Right forelimb (tissue), 1 donor: ENCODE data around the gene ITGA6.
A peak's percentile ranks its signal among the peaks of the same experiment; 100 is the strongest.

Source experiments
- DNase-seq: peaks from one replicate; pipeline ENCODE4 v3.0.0-alpha.2; 2018

The ITGA6 gene

DNA sequence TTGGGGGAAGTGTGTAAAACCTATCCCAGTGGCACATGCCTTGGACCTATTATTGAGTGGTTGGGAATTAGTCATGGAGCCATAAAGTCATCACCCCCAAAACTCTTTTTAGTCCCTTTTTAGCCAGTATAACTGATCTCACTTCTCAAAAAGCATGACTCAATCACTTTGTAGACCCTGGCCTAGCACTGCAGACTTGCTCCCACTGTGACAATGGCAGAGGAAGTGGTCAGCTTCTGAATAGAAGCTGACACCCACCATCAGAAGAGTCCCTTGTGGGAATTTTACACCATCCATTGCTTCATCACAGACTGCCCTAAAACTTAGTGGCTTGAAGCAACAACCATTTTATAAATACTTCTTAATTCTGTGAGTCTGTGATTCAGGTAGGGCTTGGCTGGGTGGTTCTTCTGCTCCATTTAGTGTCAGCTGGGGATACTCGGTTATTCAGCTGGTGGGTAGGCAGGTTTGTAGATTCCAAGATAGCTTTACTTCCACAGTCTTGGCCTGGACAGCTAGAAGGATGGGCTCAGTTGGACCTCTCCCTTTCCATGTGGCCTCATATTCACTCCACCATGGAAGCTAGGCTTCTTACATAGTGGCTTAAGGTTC, 10.8 kb upstream of the ITGA6 start:
- DNase-seq: no peak

DNA sequence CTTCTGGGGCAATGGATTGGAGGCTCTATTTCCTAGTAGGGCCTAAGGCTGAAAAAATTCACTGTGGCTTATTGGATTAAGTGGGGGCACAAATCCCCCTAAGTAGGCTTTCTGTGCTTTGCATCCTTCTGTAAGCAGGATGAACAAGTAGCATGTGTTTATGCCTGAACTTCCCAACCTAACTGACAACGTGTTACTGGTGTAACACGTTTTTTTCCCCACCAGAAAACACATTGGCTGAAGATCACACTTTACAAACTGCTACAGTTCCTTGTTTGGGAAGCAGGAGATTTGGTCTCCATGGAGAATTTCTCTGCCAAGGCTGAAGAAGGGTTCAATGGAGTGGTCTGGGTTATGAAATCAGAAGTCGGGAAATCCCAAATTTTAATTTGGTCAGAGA, 7.2 kb upstream of the ITGA6 start:
- DNase-seq: no peak

DNA sequence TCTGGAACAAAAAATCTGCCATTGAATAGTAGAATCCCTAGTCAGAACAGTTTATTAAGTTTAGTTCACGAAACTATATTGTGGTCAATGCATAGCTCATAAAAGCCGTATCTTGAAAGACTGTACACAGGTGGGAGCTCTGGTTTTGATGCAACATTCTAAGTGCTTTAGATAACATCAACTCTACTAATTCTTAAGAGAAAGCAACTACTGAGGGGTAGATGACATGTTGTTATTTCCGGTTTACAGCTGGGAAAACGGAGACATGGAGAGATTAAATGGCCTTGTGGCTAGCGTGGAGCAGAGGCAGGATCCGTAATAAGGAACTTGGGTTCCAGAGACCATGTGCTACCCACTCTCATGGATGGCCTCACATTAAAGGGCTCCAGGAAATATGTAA, 4.2 kb upstream of the ITGA6 start:
- DNase-seq: no peak

DNA sequence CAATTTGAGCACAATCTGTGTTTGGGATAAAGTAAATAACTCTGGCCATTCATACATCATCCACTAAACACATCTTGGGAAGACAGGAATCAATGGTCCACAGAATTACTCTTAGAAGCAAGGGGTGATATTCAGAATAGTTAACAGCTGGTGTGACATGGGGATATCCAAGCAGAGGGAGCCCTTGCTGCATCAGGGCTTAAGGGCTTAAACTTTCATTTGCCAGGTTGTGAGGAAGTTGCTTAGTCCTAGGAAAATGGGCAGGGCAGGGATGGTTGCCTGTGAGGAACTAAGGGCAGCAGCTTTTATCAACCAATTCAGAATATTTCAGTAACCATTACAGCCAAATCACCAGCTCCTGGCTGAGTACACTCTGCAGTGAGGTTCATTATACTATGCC, 2.0 kb upstream of the ITGA6 start:
- DNase-seq: no peak

DNA sequence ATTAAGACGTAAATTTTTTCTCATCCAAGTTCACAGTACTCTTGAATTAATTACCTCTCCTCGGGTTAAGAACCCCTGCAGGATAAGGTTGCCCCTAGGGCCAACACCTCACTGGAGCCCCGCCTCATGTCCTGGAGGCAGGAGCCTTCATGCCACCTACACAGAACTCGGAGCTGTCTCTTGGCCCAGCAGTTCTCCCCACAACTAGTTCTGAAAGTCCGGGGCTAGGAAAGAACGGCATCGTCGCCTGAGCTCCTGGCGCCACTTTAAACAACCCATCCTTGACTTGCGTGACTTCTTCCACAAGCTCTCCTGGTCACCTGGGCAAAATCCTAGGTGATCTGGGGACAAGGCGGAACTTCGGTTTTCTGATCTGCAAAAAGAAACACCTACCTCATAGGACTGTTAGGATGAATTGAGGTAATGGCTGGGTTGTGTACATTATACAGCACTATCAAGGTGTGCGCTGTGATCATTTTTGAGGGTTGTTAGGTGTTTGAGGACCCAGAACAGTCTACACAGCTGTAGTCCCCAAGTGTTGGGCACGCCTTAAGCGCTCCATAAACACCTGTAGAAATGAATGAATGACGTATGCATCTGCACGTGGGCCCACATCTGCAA, 641 bp upstream of the ITGA6 start:
- DNase-seq: no peak

DNA sequence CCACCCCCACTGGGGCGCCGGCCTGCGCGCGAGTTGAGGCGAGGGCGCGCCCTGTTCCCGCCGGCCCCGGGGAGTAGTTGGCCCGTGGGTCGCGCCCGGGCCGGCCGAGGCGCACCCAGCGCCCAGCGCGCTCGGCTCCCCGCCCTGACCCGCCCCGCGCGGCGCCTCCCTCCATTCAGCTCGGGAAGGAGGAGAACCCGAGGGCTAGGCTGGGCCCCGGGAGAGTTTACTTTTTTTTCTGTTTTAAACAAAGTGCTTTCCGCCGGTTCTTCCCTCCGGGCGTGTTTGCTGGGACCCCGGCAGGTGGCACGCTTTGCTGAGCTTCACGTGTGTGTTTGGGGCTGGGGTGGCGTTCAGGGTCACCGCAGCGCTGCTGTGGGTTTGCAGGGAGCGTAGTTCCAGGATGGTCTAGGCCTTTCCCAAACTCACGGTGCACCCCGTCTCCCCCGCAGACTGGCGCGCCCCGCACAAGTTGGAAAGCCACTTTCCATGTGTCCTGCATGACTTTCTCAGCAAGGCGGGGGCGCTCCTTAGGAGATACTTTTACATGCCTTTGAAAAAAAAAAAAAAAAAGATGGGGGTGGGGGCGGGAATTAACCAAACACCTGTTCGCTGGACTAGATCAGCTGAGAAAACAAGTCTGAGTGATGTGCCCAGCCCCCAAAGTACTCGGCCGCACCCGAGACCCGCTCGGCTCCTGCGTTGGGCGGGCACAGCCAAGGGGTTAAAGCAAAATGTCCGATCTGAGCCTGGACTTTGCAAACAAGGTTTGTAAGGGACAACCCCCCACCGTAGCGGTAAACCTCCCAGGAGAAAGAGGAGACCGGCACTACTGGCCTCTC, 825 bp downstream of the ITGA6 start:
- DNase-seq: peak; percentile 60

DNA sequence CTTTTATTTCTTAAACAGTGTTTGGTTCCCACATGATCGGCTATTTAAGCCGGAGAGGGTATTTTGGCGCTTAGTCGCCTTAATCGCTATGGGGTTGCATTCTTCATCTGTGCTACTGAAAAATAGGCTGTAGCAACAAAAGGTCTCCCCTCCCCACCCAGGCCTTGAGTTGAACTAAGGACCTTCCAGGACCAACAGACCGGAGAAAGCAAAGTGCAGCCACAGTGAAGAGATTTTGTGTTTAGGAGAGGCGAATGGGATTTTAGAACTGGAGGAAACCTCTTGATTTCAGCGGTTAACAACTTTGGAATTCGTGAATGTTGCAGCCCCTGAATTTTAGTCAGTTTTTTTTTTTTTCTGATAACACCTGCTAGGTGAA, 1.4 kb downstream of the ITGA6 start:
- DNase-seq: no peak

DNA sequence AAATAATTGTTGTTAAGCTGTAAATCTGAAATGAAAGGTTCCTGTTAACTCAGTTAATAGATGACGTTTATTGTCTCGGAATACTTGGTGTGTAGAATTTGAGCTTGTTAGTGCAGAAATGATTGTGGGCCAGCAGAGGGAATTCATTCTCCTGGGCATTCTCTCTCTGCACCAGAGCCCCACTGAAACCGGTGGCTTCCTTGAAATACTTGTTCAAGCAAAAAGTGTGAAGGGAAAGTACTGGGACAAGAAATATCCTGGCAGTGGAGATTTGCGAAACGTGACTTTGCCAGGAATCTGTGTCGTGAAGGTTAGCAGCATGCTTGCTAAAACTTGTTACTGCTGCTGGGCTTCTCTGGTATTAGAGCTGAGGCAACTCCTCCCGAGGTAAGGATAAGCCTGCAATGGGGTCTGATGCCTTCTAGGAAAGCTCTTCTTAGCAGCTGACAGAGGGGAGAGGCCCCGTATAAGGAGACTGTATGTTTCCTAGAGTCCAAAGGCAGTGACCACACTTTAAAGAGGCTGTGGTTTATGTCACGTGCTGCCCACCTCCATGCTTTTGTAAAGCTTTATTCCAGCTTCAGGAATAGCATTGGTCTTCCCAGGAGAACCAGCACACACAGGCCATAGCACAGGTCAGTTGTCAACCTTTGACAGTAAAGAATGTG, 2.0 kb downstream of the ITGA6 start:
- DNase-seq: no peak

DNA sequence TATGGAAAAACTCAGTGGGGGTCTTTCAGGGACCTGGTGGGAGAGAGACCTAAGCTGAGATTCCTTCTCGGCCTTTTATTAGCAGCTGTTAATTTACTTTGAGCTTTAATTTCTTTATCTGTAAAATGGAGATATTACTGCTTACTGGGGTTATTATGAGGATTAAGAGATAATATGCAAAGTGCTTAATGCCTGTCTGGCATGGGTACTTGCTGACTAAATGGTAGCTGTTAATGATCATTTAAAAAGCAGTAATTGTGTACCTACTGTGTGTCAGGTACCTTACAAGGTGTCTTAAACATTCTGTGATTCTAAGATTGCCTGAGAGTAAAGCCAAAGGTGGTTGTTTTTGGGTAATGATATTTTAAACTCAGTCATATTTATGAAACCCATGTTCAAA, 2.6 kb downstream of the ITGA6 start:
- DNase-seq: no peak

DNA sequence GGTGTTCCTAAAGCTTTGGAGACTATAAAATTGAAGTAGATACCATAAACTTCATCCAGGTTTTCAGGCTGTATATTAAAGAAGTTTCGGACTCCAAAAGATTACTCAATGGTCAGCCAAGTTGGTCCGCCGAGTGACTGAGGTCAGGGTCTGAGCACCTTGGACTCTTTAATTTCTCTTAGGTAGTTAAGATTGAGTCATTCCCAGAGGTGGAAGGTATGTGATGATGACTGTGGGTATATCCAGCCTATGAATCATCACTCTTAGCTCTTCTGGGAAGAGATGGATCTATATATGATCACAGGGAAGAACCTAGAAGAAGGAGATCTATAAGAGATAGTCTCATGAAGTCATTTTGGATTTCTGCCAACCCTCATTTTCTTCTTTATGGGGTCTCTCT, 3.3 kb downstream of the ITGA6 start:
- DNase-seq: no peak

DNA sequence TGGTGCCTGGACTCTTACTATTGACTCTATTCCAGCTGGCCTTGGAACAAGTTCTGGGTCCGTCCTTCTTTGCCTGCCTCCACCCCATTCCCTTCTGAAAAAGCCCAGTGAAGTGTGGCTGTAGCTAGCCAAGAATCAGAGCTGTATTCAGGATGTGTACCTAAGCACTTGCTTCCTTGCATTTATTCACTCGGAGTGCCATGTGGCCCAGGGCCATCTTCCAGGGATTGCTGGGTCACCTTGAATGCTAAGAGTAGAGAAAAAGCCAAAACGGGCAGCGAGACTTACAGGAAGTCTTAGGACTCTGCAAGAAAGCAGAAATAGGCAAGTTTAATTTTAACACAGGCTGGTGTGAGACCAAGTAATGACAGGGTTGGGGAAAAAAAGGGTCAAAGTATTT, 4.1 kb downstream of the ITGA6 start:
- DNase-seq: no peak

DNA sequence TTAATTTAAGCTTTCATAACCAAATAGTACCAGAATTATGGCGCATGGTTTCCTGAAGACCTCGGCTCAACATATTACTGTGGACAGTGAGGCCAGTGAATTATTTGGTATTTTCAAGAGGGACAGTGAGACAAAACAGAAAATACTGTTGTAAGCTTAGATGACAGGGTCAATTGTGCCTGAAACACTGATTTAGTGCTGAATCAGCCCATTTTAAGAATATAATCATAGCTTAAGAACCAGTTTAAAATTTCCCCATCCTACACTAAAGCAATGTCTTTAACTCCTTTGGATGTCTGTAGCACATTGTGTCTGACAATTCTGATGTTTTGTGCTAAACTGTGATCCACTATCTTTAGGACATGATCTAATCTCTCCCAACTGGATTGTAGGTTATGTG, 4.6 kb downstream of the ITGA6 start:
- no peak for DNase-seq

DNA sequence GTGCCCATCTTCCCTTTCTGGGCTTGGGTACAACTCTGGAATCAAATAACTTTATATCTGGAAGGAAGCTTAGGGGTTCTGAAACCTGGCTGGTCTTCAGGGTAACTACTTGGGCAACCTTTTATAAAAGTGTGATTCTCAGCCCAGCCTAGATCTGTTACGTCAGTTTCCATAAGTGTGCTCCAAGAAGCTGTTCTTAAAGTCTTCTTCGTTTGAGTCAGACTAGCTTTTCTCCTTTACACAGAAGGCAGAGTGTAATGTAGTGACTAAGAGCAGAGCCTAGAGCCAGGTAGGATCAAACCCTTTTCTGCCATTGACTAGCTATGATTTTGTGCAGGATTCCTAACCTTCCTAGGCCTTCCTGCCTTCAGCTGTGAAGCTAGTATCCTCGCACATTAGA, 5.8 kb downstream of the ITGA6 start:
- DNase-seq: no peak

DNA sequence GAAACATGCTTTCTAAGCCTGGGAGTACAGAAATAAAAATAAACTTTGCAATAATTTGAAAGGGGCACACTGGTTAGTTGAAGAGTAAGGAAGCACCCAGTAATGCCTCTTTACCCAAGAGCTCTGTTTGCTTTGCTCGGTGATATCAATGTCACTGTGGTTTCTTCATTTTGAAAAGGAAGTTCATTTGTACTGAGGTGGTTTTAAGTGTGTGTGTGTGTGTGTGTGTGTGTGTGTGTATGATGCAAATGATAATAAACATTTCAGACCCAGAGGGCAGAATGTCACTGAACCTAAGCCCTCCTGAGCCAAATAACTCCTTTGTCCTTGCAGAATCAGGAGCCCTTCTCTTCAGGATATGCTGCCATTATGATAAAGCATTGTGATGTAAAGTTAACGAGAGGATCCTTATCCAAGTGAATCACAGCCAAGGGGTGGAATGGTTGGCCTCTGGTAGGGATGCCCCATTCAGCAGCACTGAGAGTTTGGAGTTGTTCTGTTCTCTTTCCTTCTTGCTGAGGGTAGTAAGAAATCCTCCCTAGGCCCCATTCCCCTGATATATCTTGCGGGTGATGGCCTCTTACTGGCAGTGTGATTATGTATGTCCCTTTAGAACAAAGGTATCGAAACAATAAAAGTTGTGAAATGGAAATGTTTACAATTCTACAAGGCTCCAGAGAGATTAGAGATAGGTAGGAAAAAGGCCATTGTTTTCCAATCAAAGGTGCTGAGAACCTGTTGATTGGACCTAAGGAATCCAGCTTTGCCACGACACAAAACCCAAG, 7.6 kb downstream of the ITGA6 start:
- DNase-seq: no peak

DNA sequence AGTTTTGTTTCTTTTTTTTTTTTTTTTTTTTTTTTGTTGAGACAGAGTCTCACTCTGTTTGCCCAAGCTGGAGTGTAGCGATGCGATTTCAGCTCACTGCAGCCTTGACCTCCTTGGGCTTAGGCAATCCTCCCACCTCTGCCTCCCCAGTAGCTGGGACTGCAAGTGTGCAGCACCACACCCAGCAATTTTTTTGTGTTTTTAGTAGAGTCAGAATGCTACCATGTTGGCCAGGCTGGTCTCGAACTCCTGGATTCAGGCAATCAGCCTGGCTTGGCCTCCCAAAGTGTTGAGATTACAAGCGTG, 8.2 kb downstream of the ITGA6 start:
- DNase-seq: no peak

DNA sequence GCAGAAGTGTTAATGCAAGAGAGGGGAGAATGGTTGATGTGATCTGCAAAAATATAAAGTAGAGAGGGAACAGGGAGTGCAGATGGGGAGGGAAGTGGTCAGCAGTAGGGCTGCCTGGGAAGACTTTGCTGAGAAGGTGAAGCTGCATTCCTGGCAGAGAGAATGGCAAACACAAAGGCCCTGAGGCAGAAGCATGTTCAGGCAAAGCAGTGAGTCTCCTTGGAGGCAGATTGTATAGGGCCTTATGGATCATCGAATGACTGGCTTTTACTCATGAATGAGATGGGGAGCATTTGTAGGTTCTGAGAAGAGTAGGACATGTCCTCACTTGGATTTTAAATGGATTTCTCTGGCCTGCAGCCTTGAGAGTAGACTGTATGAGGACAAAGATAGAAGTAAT, 9.5 kb downstream of the ITGA6 start:
- DNase-seq: no peak

DNA sequence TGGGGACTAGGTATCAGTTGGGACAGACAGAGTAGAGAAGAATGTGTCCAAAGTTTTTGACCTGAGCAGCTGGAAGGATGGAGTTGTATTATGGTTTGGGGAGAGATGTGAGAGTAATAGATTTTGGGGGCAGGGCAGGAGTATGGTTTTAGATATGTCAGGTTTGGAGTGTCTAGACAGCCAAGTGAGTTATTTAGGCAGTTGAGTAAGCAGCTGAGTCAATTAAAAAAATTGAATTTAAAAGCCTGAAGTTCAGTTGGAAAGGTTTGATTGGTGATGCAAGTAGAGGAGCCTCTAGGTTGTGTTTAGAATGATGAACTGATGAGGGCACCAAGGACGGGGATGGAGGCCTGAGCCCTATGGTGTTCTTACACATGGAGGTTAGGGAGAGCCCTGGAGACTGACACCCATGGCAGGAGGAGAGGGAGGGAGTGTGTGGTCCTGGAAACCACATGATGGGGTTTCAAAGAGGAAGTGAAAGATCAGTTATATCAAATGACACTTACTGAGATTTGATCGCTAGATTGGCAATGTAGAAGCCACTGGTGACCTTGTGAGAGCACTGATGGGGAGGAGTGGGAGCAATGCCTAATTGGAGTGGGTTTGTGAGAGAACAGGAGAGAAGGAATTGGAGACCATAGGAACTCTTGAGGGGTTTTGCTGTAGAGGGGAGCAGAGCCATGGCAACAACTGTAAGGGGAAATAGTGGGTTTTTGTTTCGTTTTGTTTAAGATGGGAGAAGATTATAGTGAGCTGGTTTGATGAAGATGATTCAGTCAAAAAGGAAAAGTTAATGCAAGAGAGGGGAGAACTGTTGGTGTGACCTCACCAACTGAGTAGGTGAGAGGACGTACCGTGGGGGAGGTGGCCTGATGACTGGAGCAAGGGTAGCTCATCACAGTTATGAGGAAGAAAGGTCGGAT, 10.3 kb downstream of the ITGA6 start:
- no peak for DNase-seq

DNA sequence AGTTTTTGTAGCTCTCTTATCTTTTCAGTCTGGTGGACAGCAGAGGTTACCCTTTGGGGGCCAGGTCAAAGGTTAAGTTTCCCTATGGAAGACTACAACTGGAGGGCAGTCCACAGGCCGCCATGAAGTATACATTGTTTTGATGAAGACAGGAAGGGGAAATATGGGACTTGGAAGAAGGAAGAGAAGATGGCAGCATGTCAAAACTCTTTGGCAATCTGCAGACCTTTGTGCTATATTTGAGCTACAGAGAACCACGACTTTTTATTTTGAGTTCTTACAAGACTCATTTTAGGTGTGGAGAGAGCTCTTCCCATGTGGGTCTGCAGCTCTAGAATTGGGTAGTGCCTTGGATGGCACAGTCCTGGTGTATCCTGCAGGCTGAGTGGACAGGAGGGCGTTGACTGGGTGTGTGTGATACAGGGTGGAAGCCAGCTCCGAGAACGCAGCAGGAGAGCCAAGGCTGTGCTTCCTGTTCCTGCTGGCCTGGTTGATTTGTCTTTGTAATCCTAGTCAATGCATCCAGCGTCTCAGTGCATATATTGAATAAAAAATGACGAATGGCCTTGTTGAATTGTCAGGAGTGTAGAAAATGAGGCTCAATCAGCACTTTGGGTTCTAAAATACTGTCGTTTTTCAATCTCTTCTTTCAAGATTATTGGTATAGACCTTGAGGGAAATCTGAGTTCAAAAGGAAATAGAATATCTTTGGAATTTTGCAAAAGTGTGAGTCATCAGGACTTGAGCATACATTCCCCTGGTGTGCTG, 11.5 kb downstream of the ITGA6 start:
- no peak for DNase-seq

DNA sequence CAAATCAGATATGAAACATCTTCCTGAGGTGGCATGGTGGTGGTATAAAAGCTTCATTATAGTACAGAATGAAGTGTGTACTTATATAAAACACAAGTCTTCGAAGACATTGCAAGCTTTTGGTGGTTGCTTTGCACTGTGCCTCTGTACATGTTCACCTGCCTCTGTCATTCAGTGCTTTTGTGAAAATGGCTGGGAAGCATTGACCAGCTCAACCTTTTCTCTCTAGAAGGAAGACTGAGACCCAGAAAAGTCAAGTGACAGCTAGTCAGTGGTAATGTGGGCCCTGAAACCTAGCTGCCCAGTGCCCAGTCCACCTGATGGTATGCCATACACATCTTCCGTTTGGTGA, 12.1 kb downstream of the ITGA6 start:
- DNase-seq: no peak

DNA sequence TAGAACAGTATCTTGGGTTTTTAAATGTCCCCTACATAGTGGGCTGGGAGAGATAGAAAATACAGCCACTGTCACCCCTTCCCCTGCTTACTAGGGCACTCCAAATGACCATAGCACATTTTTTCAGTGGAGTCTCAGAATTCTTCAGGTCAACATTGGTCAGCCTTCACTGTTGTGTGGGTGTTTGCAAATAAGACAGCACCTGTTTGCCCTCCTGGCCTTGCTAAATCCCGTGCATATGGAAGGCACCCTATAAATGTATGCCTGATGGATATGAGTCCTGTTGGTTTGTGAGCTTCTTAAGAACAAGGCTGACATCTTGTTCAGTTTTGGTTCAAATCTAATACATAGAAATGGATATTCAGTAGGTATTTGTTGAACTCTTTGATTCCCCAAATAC, 12.5 kb downstream of the ITGA6 start:
- no peak for DNase-seq

DNA sequence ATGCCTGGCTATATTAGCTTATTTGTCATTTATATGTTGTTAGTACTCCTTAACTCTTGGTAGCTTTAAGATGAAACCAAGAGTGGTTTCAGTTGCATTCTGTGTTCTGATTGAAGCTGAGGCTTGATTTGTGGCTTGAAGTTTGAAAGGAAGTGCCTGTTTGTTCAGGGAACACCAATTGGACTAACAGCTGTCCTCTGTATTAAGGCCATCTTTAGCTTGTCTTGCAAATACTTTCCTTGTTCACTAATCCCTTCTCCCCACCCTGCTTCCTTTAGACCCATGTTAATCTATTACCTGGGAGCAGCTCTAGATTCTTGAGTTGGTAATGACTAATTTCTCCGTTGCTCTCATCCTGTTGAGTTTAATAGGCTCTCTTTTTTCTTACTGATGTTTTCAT, 13.4 kb downstream of the ITGA6 start:
- DNase-seq: no peak
